DND-41 (cell line): ENCODE data around the gene CYP2W1.

Source experiments
- ATAC-seq: fragments of 200-7000 bp; cut with Tn5 transposase; 3 replicates; pipeline ENCODE4 v1.9.1; 2021; ENCODE audit warnings: low read depth; ENCODE audit not compliant: insufficient read depth
- DNase-seq: peaks from one replicate; pipeline ENCODE4 v3.0.0-alpha.2; 2020
- H2AFZ ChIP-seq: 2 replicates; pipeline ENCODE4 v1.6.0; 2012; ENCODE audit warnings: low read depth, low read length
- H3K27ac ChIP-seq: 2 replicates; pipeline ENCODE4 v1.5.1; 2012; ENCODE audit warnings: low read length, inconsistent platforms
- H3K27me3 ChIP-seq: fragments of 200-600 bp; sonication (generic); 2 replicates; pipeline ENCODE4 v1.6.0; 2012; ENCODE audit warnings: low read length, mild to moderate bottlenecking, inconsistent platforms; ENCODE audit not compliant: insufficient read depth, poor library complexity
- H3K36me3 ChIP-seq: 2 replicates; pipeline ENCODE4 v1.5.1; 2012; ENCODE audit warnings: low read length, inconsistent platforms; ENCODE audit not compliant: insufficient read depth
- H3K4me1 ChIP-seq: 2 replicates; pipeline ENCODE4 v1.5.1; 2012; ENCODE audit warnings: mild to moderate bottlenecking, low read length; ENCODE audit not compliant: insufficient read depth
- H3K4me2 ChIP-seq: 2 replicates; pipeline ENCODE4 v1.6.0; 2012; ENCODE audit warnings: mild to moderate bottlenecking, moderate library complexity, low read length, inconsistent platforms; ENCODE audit not compliant: insufficient read depth
- H3K4me3 ChIP-seq, 2 experiments: fragments of 200-600 bp in 1 of 2; shearing (Covaris generic) in 1 of 2; 2 replicates each; pipeline ENCODE4 v1.5.1; 2012 to 2016; ENCODE audit warnings: inconsistent platforms in 2 of 2, low read length in 2 of 2, mild to moderate bottlenecking in 2 of 2, low read depth in 1 of 2, moderate library complexity in 1 of 2
- H3K79me2 ChIP-seq: 2 replicates; pipeline ENCODE4 v1.6.0; 2012; ENCODE audit warnings: low read length, inconsistent platforms; ENCODE audit not compliant: insufficient read depth
- H3K9ac ChIP-seq: 2 replicates; pipeline ENCODE4 v1.6.0; 2012; ENCODE audit warnings: low read depth, mild to moderate bottlenecking, inconsistent platforms, low read length, moderate library complexity
- H3K9me3 ChIP-seq: 2 replicates; pipeline ENCODE4 v1.5.1; 2012; ENCODE audit warnings: low read length, moderate library complexity, mild to moderate bottlenecking, inconsistent platforms; ENCODE audit not compliant: insufficient read depth, severe bottlenecking
- H4K20me1 ChIP-seq: 2 replicates; pipeline ENCODE4 v1.6.0; 2012; ENCODE audit warnings: low read length; ENCODE audit not compliant: insufficient read depth
- CTCF ChIP-seq: IDR thresholded peaks from 2 replicates; pipeline ENCODE4 v1.5.1; 2012; ENCODE audit warnings: borderline replicate concordance, low read length, moderate library complexity, mild to moderate bottlenecking; ENCODE audit not compliant: poor library complexity, severe bottlenecking; ENCODE audit errors: extremely low read depth
- EZH2 ChIP-seq: IDR thresholded peaks from 3 replicates; pipeline ENCODE4 v1.6.1; 2012; ENCODE audit warnings: borderline replicate concordance, low read depth, mild to moderate bottlenecking, moderate library complexity, low read length, inconsistent platforms; ENCODE audit not compliant: severe bottlenecking

The CYP2W1 gene

DNA sequence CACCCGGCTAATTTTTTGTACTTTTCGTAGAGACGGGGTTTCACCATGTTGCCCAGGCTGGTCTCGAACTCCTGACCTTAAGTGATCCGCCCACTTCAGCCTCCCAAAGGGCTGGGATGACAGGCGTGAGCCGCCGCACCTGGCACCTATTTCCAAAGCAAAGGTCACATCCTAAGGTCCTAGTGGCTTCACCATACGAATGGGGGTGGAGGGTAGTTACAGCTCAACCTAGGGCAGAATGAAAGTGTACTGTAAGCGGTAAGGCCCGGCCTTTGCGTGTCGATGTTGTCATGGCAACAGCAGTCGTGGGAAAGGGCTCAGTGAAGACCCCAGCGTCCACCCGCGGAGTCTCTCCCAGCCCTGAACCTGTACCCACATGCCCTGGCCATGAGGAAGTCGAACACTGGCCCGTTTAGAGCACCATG, 6.1 kb upstream of the CYP2W1 start:
- H3K27ac ChIP-seq = no peak overlapping the region
- no peaks in the 10 kb centered on the region for H3K9me3 ChIP-seq
- no peak overlapping the region for H2AFZ ChIP-seq
- no peak overlapping the region for H3K4me2 ChIP-seq
- DNase-seq (no peak), ATAC-seq (no peak)
- H3K4me3 ChIP-seq = no peak overlapping the region
- H3K27me3 ChIP-seq = no peaks in the 10 kb centered on the region
- no peak overlapping the region for H3K9ac ChIP-seq
- peaks cover 31% of the 10 kb centered on the region for H4K20me1 ChIP-seq
- TF ChIP-seq CTCF (no peak), EZH2 (no peak)
- H3K4me1 ChIP-seq = peaks cover 30% of the 10 kb centered on the region
- H3K36me3 ChIP-seq = peaks cover 16% of the 10 kb centered on the region
- H3K79me2 ChIP-seq = peaks cover 34% of the 10 kb centered on the region

- Histone ChIP-seq H3K79me2 (peaks cover 28% of the 10 kb centered on the region), H3K27me3 (no peaks in the 10 kb centered on the region), H3K9ac (no peak overlapping the region), H3K9me3 (no peaks in the 10 kb centered on the region), H2AFZ (no peak overlapping the region), H3K4me2 (no peak overlapping the region), H3K27ac (no peak overlapping the region), H3K36me3 (peaks cover 11% of the 10 kb centered on the region), H3K4me3 (no peak overlapping the region), H4K20me1 (peaks cover 25% of the 10 kb centered on the region), H3K4me1 (peaks cover 24% of the 10 kb centered on the region)
- ATAC-seq = no peak
- DNase-seq = no peak
- TF ChIP-seq CTCF (no peak), EZH2 (no peak)
These were observed 5.5 kb upstream of the CYP2W1 start for GRCh38 chr7:977326-978048.

DNA sequence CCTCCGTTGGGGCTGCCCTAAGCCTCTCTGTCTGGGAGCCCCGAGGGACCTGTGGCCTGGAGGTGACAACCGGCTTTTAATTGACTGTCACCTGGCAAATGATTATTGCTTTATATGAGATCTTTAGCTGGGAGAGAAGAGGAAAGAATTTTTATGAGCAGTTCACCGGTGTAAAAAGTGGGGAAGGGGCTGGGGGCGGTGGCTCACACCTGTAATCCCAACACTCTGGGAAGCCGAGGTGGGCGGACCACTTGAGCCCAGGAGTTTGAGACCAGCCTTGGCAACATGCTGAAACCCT, 5.0 kb upstream of the CYP2W1 start:
- H3K9ac ChIP-seq = no peak overlapping the region
- no peak for TF ChIP-seq EZH2
- no peak for TF ChIP-seq CTCF
- H3K9me3 ChIP-seq = no peaks in the 10 kb centered on the region
- H2AFZ ChIP-seq = no peak overlapping the region
- no peak for DNase-seq
- no peak overlapping the region for H3K27ac ChIP-seq
- H3K4me1 ChIP-seq = peaks cover 19% of the 10 kb centered on the region
- ATAC-seq = no peak
- H4K20me1 ChIP-seq = peaks cover 21% of the 10 kb centered on the region
- H3K4me3 ChIP-seq = no peak overlapping the region
- H3K79me2 ChIP-seq = peaks cover 23% of the 10 kb centered on the region
- no peak overlapping the region for H3K4me2 ChIP-seq
- peaks cover 6% of the 10 kb centered on the region for H3K36me3 ChIP-seq
- H3K27me3 ChIP-seq = no peaks in the 10 kb centered on the region
